Esophagus muscularis mucosa (tissue), 4 donors: ENCODE data around the gene ATP5IF1.

Source experiments
- CTCF ChIP-seq, 3 experiments: fragments of 200-600 bp in 2 of 3; fragments of 450-650 bp in 1 of 3; sonication (generic) in 2 of 3; IDR thresholded peaks; one replicate each; pipeline ENCODE4 v1.5.1; 2017 to 2019; ENCODE audit warnings: antibody characterized with exemption in 3 of 3, mild to moderate bottlenecking in 2 of 3, moderate library complexity in 1 of 3
- EP300 ChIP-seq: sonication (generic); formaldehyde crosslinking; IDR thresholded peaks from one replicate; pipeline ENCODE4 v1.6.1; 2017; ENCODE audit warnings: antibody characterized with exemption
- POLR2A ChIP-seq: fragments of 450-650 bp; IDR thresholded peaks from one replicate; pipeline ENCODE4 v1.6.1; 2017; ENCODE audit warnings: antibody characterized with exemption, moderate library complexity, mild to moderate bottlenecking, low read depth
- POLR2AphosphoS5 ChIP-seq, 2 donors: sonication (generic); formaldehyde crosslinking; IDR thresholded peaks; one replicate each; pipeline ENCODE4 v1.6.1; 2017; ENCODE audit warnings: antibody characterized with exemption in 2 of 2

- TF ChIP-seq CTCF (IDR thresholded peaks at IDR 0.05) (no peak), POLR2AphosphoS5 (IDR thresholded peaks at IDR 0.05) (no peak), EP300 (no peak), POLR2A (no peak)
Measured at GRCh38 chr1:28249866-28250295, 14.0 kb downstream of the ATP5IF1 start.
